HepG2 (cell line): ENCODE data around the gene MRPL14. TPM values are rescaled to one million over a fixed set of nuclear protein-coding genes. Genes with fewer than 3 reads are reported as not detected.

Source experiments
- ATAC-seq: fragments of 200-7000 bp; cut with Tn5 transposase; 3 replicates; pipeline ENCODE4 v1.9.1; 2020; ENCODE audit warnings: mild to moderate bottlenecking, moderate library complexity
- BruUV-seq: library from RNA; stranded (reverse); fragments of 400-500 nt; replicated peaks from 2 replicates; lab custom pipeline; 2021; lab: Mats Ljungman, UMichigan
- CTCF ChIA-PET: fragments of 300-600 bp; formaldehyde crosslinking; extraction: SDS; loops from one replicate; lab custom pipeline; 2021; ENCODE audit warnings: low total read pairs, inconsistent platforms, low intra/inter-chr PET ratio; lab: Yijun Ruan, JAX
- POLR2A ChIA-PET: fragments of 350-600 bp; sonication (Branson Sonifier 250); formaldehyde crosslinking; loops from one replicate; lab custom pipeline; 2020; ENCODE audit warnings: antibody characterized with exemption, inconsistent platforms; lab: Yijun Ruan, JAX
- DNase-seq: peaks from one replicate; pipeline ENCODE4 v3.0.0-alpha.2; 2015; ENCODE audit warnings: low spot score
- FAIRE-seq: peaks from 3 replicates; lab custom pipeline; 2011; peaks lifted over from hg19 to GRCh38; lab: Jason Lieb, UNC
- H2AFZ ChIP-seq: one replicate; pipeline ENCODE4 v1.6.1; 2011; ENCODE audit warnings: low read length, inconsistent platforms
- H3K27ac ChIP-seq: fragments of 300-600 bp; 3 replicates; pipeline ENCODE4 v1.8.0; 2011; ENCODE audit warnings: mixed run types, mild to moderate bottlenecking, mixed read lengths, low read length, inconsistent platforms; ENCODE audit not compliant: insufficient read depth; ENCODE audit errors: extremely low read length
- H3K27me3 ChIP-seq, 2 experiments: fragments of 200-600 bp in 1 of 2; 2 replicates in 1 of 2; 3 replicates in 1 of 2; pipeline versions ENCODE4 v1.6.0 to v1.8.0; 2011; ENCODE audit warnings: low read length in 2 of 2, mild to moderate bottlenecking in 2 of 2, moderate library complexity in 2 of 2, inconsistent platforms in 1 of 2; ENCODE audit not compliant: insufficient read depth in 2 of 2, control insufficient read depth in 1 of 2
- H3K36me3 ChIP-seq, 2 experiments: fragments of 200-600 bp in 1 of 2; replicated peaks in 1 of 2; 2 replicates in 1 of 2; 3 replicates in 1 of 2; pipeline versions ENCODE4 v1.5.1 to v1.8.0; 2011; ENCODE audit warnings: low read length in 2 of 2, inconsistent platforms in 1 of 2; ENCODE audit not compliant: insufficient read depth in 2 of 2, control insufficient read depth in 1 of 2
- H3K4me1 ChIP-seq: 2 replicates; pipeline ENCODE4 v1.5.1; 2012; ENCODE audit warnings: low read length, inconsistent platforms; ENCODE audit not compliant: insufficient read depth
- H3K4me2 ChIP-seq: 2 replicates; pipeline ENCODE4 v1.6.0; 2011; ENCODE audit warnings: low read depth, low read length, inconsistent platforms
- H3K4me3 ChIP-seq, 3 experiments: fragments of 200-600 bp in 1 of 3; sonication (generic), shearing (Covaris generic) in 1 of 3; replicated peaks in 1 of 3; 2 replicates each; pipeline ENCODE4 v1.5.1; 2011 to 2016; ENCODE audit warnings: low read length in 3 of 3, inconsistent platforms in 2 of 3, low read depth in 2 of 3, mild to moderate bottlenecking in 2 of 3, control low read depth in 1 of 3, mixed read lengths in 1 of 3; ENCODE audit not compliant: insufficient read depth in 1 of 3
- H3K79me2 ChIP-seq: one replicate; pipeline ENCODE4 v1.6.1; 2011; ENCODE audit warnings: low read length, inconsistent platforms; ENCODE audit not compliant: insufficient read depth
- H3K9ac ChIP-seq: 2 replicates; pipeline ENCODE4 v1.6.0; 2011; ENCODE audit warnings: mild to moderate bottlenecking, low read depth, low read length, inconsistent platforms; ENCODE audit not compliant: insufficient read depth
- H3K9me3 ChIP-seq: 2 replicates; pipeline ENCODE4 v1.5.1; 2012; ENCODE audit warnings: mild to moderate bottlenecking, low read length
- H4K20me1 ChIP-seq: 2 replicates; pipeline ENCODE4 v1.6.0; 2011; ENCODE audit warnings: inconsistent platforms, mild to moderate bottlenecking, low read length, moderate library complexity; ENCODE audit not compliant: insufficient read depth
- ARNTL ChIP-seq: sonication (generic); formaldehyde crosslinking; IDR thresholded peaks from 2 replicates; pipeline ENCODE4 v1.4.0; 2020; ENCODE audit warnings: mild to moderate bottlenecking, missing genetic modification reagents
- FOSL2 ChIP-seq: sonication (generic); formaldehyde crosslinking; IDR thresholded peaks from 2 replicates; pipeline ENCODE4 v1.4.0; 2020; ENCODE audit warnings: missing genetic modification reagents
- FOXC1 ChIP-seq: sonication (generic); formaldehyde crosslinking; IDR thresholded peaks from 2 replicates; pipeline ENCODE4 v1.8.0; 2022; ENCODE audit warnings: mild to moderate bottlenecking, missing genetic modification reagents, borderline replicate concordance
- IKZF5 ChIP-seq: IDR thresholded peaks from 2 replicates; pipeline ENCODE4 v1.6.1; 2018; ENCODE audit warnings: missing genetic modification reagents, mild to moderate bottlenecking, missing compliant biosample characterization
- RAD21 ChIP-seq: fragments of 450-650 bp; formaldehyde crosslinking; IDR thresholded peaks from 2 replicates; pipeline ENCODE4 v1.5.0; 2020; ENCODE audit warnings: mild to moderate bottlenecking
- RNF2 ChIP-seq: fragments of 450-650 bp; conservative IDR thresholded peaks from 2 replicates; pipeline ENCODE4 v1.6.1; 2016; ENCODE audit warnings: low read depth
- SMC3 ChIP-seq: IDR thresholded peaks from 2 replicates; pipeline ENCODE4 v1.6.1; 2011; ENCODE audit warnings: low read length, improper control_type of control experiment
- TFDP2 ChIP-seq: sonication (generic); formaldehyde crosslinking; IDR thresholded peaks from 2 replicates; pipeline ENCODE4 v1.4.0; 2020; ENCODE audit warnings: missing genetic modification reagents
- XRCC5 ChIP-seq: fragments of 200-400 bp; formaldehyde crosslinking; optimal IDR thresholded peaks from 2 replicates; pipeline ENCODE3; 2017; ENCODE audit warnings: mild to moderate bottlenecking, low read length
- ZBTB7A ChIP-seq: sonication (generic); formaldehyde crosslinking; IDR thresholded peaks from 2 replicates; pipeline ENCODE4 v1.8.0; 2022; ENCODE audit warnings: mild to moderate bottlenecking, missing genetic modification reagents
- ZNF124 ChIP-seq: sonication (generic); formaldehyde crosslinking; IDR thresholded peaks from 2 replicates; pipeline ENCODE4 v1.4.0; 2020; ENCODE audit warnings: missing genetic modification reagents
- ZNF230 ChIP-seq: sonication (generic); formaldehyde crosslinking; IDR thresholded peaks from 2 replicates; pipeline ENCODE4 v1.4.0; 2020; ENCODE audit warnings: mild to moderate bottlenecking, missing genetic modification reagents
- ZNF260 ChIP-seq: sonication (generic); formaldehyde crosslinking; IDR thresholded peaks from 2 replicates; pipeline ENCODE4 v1.4.0; 2020; ENCODE audit warnings: missing genetic modification reagents, low read depth, mild to moderate bottlenecking, borderline replicate concordance
- ZNF558 ChIP-seq: sonication (generic); formaldehyde crosslinking; IDR thresholded peaks from 2 replicates; pipeline ENCODE4 v1.9.0; 2022; ENCODE audit warnings: mild to moderate bottlenecking, missing genetic modification reagents, borderline replicate concordance
- ZNF576 ChIP-seq: sonication (generic); formaldehyde crosslinking; IDR thresholded peaks from 2 replicates; pipeline ENCODE4 v1.4.0; 2020; ENCODE audit warnings: mild to moderate bottlenecking, missing genetic modification reagents
- ZNF691 ChIP-seq: sonication (generic); formaldehyde crosslinking; IDR thresholded peaks from 2 replicates; pipeline ENCODE4 v1.4.0; 2020; ENCODE audit warnings: missing genetic modification reagents, low read depth, mild to moderate bottlenecking, borderline replicate concordance
- ZNF772 ChIP-seq: sonication (generic); formaldehyde crosslinking; IDR thresholded peaks from 2 replicates; pipeline ENCODE4 v1.5.0; 2020; ENCODE audit warnings: mild to moderate bottlenecking, missing genetic modification reagents
- ZNF841 ChIP-seq: sonication (generic); formaldehyde crosslinking; IDR thresholded peaks from 2 replicates; pipeline ENCODE4 v1.8.1; 2023; ENCODE audit warnings: missing genetic modification reagents, borderline replicate concordance
- WGBS: methylation state at CpG from one replicate; pipeline ENCODE4 v1.1.6; 2017; ENCODE audit warnings: low lambda C conversion rate; 5-methylcytosine and 5-hydroxymethylcytosine counted together
- in situ Hi-C: cut with HindIII; loops from 2 replicates; pipeline ENCODE4 v1.10.0; 2017; ENCODE audit warnings: low pct_unique_long_range_greater_than_20kb; ENCODE audit not compliant: extremely low pct_ligation_motif_present
- intact Hi-C: fragments of 100-400 bp; cut with micrococcal nuclease; formaldehyde crosslinking; loops from one replicate; pipeline ENCODE4 v1.10.0; 2022; ENCODE audit not compliant: unreplicated experiment
- polyA plus RNA-seq, 8 experiments: library from polyadenylated mRNA; depleted of rRNA in 3 of 8; stranded (reverse) in 7 of 8; unstranded in 1 of 8; fragments of >200 nt; fragmentation: Illumina TruSeq in 4 of 8; extraction: Trizol in 4 of 8; gene quantifications; 2 replicates each; pipeline versions ENCODE4 v1.2.1 to v1.2.3, GENCODE V29; 2011 to 2016; ENCODE audit warnings: low read depth in 4 of 8, missing spikeins in 1 of 8, mixed read lengths in 1 of 8; ENCODE audit not compliant: insufficient read depth in 1 of 8
- total RNA-seq, 5 experiments: library from RNA; depleted of rRNA; stranded (reverse); fragments of >200 nt; fragmentation: Illumina TruSeq; extraction: Trizol; gene quantifications; 2 replicates each; pipeline ENCODE4 v1.2.3, GENCODE V29; 2016; ENCODE audit warnings: low read depth in 1 of 5
- TF ChIP-seq, protein P1 (sequence below): sonication (generic); formaldehyde crosslinking; IDR thresholded peaks from 2 replicates; pipeline ENCODE4 v1.8.1; 2023; ENCODE audit warnings: missing genetic modification reagents, inconsistent platforms, borderline replicate concordance

Gene MRPL14
- total and polyA plus RNA-seq, 2 of the 13 experiments (the other 11 are each of a cell fraction or from before 2014, with no cell fraction given), result 157 to 178 TPM

GRCh38 chr6:44100088-44100550 lies 27.1 kb downstream of the MRPL14 start (continued):
- peak; percentile 91 for TF ChIP-seq RAD21 (CRISPR knock-in tag)
- TF ChIP-seq TFDP2 (CRISPR knock-in tag), result no peak
- peak; percentile 83; the same call in 1 of the 2 replicates for TF ChIP-seq FOXC1 (CRISPR knock-in tag)
- TF ChIP-seq ZNF691 (CRISPR knock-in tag), result peak; percentile 65; the same call in 1 of the 2 replicates
- TF ChIP-seq ZNF558 (CRISPR knock-in tag), result no peak
- TF ChIP-seq ZNF230 (CRISPR knock-in tag), result 0 out of 2 replicates have a peak, but pooled peaks have one; percentile 60
- TF ChIP-seq XRCC5, result peak; percentile 75
- TF ChIP-seq FOSL2 (CRISPR knock-in tag), result peak; percentile 8; the same call in 1 of the 2 replicates
- TF ChIP-seq SMC3, result peak; percentile 91
- TF ChIP-seq ZNF772, result 0 out of 2 replicates have a peak, but pooled peaks have one; percentile 65

DNA sequence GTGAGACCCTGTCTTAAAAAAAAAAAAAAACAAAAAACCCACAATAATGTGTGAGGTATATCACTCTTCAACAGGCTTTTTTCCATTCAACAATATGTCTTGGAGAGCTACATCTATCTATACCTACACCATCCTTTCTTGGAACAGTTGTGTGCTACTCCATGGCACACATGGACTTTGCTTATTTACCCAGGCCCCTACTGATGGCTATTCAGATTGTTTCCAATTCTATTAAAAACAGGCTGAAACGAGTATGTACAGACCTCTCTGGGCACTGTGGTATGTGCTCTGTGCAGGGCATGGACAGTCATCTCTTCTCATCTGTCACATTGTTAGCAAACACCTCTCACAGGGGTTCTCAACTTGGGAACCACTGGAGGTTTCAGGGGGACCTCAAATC lies 28.1 kb downstream of the MRPL14 start:
- Histone ChIP-seq H3K79me2 (no peaks in the 10 kb centered on the region), H3K36me3 (peaks cover 6 to 10% of the 10 kb centered on the region in 2 experiments), H3K4me2 (peak overlapping the region; percentile 48), H3K27me3 (no peaks in the 10 kb centered on the region), H3K27ac (peak overlapping the region; percentile 33), H2AFZ (no peak overlapping the region), H3K4me1 (peaks cover 69% of the 10 kb centered on the region), H4K20me1 (no peaks in the 10 kb centered on the region), H3K9ac (no peak overlapping the region), H3K4me3 (no peak overlapping the region; a peak in 1 of 6 replicates), H3K9me3 (no peaks in the 10 kb centered on the region)
- CTCF ChIA-PET, result interaction anchor here (1.1 to 6.1 kb wide), 3 partner anchors 14 to 53 kb away, joined by 3 to 74 read pairs (median 8); no protein-coding TSS in a partner anchor
- BruUV-seq, result no TSS peak
- ATAC-seq (peak; percentile 62), DNase-seq (peak; percentile 70), FAIRE-seq (peak; percentile 57)
- WGBS, result 0% methylated on average over 1 of the region's 1 CpG
- intact Hi-C loops, result loop anchor here (1.0 to 10.0 kb wide), 5 partner anchors 14 to 236 kb away; no protein-coding TSS in a partner anchor
- POLR2A ChIA-PET, result interaction anchor here (1.0 to 4.9 kb wide), 6 partner anchors 12 to 158 kb away, joined by 3 to 27 read pairs (median 12); partner anchors contain the start of genes HSP90AB1, SLC35B2 and TMEM63B
- in situ Hi-C loops, result no loop called here
- TF ChIP-seq, protein P1, sequence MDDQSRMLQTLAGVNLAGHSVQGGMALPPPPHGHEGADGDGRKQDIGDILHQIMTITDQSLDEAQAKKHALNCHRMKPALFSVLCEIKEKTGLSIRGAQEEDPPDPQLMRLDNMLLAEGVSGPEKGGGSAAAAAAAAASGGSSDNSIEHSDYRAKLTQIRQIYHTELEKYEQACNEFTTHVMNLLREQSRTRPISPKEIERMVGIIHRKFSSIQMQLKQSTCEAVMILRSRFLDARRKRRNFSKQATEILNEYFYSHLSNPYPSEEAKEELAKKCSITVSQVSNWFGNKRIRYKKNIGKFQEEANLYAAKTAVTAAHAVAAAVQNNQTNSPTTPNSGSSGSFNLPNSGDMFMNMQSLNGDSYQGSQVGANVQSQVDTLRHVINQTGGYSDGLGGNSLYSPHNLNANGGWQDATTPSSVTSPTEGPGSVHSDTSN, result no peak
- no peak for TF ChIP-seq ZNF841 (CRISPR knock-in tag)
- TF ChIP-seq ZNF124, result 0 out of 2 replicates have a peak, but pooled peaks have one; percentile 23
- TF ChIP-seq ZNF576 (CRISPR knock-in tag), result no peak
- no peak for TF ChIP-seq ZBTB7A
- TF ChIP-seq ZNF260 (CRISPR knock-in tag), result 0 out of 2 replicates have a peak, but pooled peaks have one; percentile 74
- TF ChIP-seq ARNTL (CRISPR knock-in tag), result peak; percentile 23; the same call in 1 of the 2 replicates
- peak; percentile 89 for TF ChIP-seq IKZF5
- no peak for TF ChIP-seq RNF2
